ENCODE data around the gene ETV6.

ETV6 gene

GRCh38 chr12:11812241-11812585 lies 162.7 kb downstream of the ETV6 start:
- no peak for DNase-seq

DNA sequence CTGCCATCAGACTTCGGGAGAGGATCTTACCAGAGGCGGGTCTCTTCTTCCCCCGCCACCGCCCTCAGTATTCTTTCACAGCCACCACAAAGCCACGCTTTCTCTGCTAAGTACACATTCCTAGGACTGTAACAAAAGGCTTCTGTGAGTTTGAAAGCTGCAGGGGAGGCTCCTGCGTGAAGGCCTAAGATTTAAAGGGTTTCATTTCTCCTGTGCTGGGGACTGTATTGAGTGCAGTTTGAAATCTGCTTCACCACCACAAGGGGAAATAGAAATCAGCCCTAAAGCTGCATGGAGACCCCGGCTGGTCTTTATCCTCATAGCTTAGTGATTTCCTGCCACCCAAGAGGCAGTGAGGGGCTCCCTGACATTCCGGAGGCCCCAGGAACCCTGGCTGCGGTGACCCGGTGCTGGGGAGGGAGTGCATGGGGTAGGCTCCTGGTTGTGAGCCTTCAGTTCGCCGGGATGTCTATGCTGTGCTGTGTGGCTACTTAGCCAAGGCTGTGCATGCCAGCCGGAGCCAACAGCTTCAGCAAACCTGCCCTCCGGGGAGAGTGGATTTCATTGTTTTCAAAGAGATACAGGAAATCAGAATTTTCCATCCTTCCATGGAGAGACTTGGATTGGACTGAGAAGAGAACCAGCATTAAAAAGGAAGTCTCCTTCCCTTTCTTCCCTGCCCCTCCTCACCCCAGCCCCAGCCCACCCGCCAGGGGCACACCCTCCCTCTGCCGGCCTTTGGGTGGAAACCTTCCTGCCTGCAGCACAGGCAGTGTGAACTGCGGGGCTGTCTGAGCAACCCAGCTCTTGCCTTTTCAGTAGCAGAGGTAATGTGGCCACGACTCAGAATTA lies 163.3 kb downstream of the ETV6 start:
- peak in 2 of 6 experiments; percentile 42 to 44 for DNase-seq

- no peak for DNase-seq
These were observed 164.0 kb downstream of the ETV6 start for GRCh38 chr12:11813438-11813813.

GRCh38 chr12:11814374-11814773 lies 164.9 kb downstream of the ETV6 start:
- DNase-seq, result no peak

- no peak for DNase-seq
These were observed 165.9 kb downstream of the ETV6 start for GRCh38 chr12:11815397-11815796.

GRCh38 chr12:11819643-11820042 lies 170.2 kb downstream of the ETV6 start:
- DNase-seq, result no peak

DNA sequence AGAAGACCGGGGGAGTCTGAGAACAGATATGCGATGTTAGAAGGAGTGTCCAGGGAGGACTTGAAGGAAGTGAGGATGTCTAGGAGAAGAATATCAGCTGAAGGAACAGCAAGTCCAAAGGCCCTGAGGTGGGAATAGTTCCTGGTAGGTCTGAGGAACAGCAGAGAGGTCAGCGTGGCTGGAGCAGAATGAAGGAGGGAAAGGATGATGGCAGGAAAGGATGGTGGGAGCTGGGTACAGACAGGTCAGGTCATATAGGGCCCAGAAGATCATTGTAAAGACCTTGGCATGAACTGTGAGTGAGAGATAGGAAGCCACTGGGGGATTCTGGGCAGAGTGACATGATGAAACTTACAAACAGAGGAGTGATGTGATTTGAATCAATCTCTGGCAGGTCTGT lies 171.0 kb downstream of the ETV6 start:
- no peak for DNase-seq

- no peak for DNase-seq
These were observed 172.1 kb downstream of the ETV6 start for GRCh38 chr12:11821386-11822080.

- peak in 4 of 6 experiments; percentile 3 to 39 (median 10) for DNase-seq
These were observed 172.8 kb downstream of the ETV6 start for GRCh38 chr12:11822081-11822834.

GRCh38 chr12:11823043-11823442 lies 173.6 kb downstream of the ETV6 start:
- no peak for DNase-seq

- DNase-seq, result no peak
These were observed 174.1 kb downstream of the ETV6 start for GRCh38 chr12:11823593-11823992.

GRCh38 chr12:11824069-11824468 lies 174.6 kb downstream of the ETV6 start:
- DNase-seq, result no peak

GRCh38 chr12:11824736-11825135 lies 175.3 kb downstream of the ETV6 start:
- no peak for DNase-seq

- DNase-seq, result no peak
These were observed 175.8 kb downstream of the ETV6 start for GRCh38 chr12:11825278-11825677.

DNA sequence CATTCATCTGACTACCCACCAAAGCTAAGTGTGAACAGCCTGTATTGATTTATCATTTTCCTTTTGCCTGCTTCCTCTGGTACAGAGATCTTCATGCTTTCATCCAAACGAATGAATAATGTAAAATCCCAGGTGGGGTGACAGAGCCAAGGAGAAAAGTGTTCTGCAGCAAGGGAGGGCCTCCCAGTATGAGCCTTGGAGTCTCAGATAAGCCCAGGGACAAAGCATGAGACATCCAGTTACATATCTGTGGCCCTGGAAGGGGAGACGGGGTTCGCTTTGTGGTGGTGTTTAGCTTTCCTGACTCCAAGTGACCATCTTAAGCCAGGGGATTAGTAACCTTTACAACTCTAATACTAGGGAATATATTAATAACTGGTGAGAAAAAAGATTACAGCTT lies 177.1 kb downstream of the ETV6 start:
- no peak for DNase-seq

DNA sequence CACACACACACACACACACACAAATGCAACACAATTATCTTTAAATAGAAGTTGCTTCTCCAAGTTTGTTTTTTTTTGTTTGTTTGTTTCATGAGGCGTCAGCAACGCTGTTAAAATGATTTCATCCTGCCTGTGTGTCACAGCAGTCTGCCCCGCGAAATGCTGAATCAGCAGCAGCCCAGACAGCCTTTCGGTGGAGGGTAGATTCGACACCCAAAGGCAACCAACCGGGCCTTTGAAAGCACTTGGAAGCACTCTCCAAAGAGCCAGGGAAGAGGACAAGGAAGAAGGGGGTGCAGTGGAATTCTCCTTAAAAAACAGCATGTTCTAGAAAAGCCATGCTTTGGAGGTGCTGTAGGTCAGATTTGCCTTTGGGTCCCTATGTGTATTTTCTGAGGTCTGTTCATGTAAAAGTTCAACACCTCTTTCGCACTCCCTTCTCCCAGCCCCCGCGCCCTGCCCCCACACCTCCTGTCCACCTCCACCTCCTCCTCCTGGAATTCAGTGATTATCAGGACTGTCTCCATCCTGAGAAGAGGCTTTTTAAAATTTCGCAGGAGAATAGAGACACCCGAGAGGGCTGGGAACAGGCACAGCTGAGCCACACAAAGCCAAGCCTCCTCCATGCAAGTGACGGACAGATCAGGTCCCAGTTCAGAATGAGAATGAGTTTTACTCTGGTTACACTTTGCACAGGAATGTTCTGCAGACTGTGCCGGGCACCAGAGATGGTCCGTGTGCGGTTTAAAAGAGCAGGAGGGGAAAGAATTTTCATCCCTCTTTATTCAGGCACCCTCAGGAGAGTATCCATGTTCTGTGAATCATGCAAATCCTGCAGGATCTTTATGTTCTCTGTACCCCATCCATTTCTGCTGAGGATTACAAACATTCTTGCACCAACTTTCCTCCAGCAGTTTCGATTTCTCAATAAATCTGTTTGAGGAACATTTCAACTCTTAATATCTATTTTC lies 177.9 kb downstream of the ETV6 start:
- no peak for DNase-seq

- DNase-seq, result no peak
These were observed 180.3 kb downstream of the ETV6 start for GRCh38 chr12:11829764-11830194.

DNA sequence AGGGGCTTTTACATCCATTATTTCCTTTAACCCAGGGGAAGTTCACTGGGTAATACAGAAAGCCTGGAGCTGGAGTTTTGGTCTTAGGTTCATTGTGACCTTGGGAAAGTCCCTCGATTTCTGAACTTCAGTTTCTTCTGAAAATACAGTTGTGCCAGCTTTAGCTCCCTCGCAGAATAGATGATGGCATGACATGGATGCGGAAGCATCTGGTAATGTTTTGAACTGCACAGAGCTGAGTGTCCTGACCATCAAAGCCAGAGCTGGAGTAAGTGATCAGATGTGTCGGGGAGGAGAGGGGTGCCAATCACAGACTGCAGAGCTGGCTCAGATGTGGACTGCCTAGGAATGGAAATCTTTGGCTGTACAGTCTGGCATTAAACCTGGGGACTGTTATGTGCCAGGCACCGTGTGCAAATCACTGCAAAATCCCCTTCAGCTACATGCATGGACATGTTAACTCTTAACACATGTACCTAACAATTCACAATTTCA lies 180.9 kb downstream of the ETV6 start:
- no peak for DNase-seq

DNA sequence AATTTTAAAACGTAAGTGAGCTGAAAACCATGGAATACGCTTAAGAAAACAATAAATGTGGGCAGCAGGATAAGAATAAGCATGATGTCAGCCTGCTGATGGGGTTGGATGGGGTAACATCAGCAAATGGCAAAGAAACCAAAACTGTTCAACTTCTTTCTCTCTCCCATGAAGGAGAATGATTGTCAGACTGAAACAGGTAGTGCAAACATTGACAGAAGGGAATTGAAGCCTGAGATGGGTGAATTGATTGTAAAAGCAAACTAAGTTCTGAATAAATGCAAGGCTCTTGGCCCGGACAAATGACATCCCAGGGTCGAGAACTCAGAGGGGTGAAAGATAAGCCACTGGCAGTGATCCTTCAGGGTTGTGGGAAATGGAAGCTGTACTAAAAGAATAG lies 182.6 kb downstream of the ETV6 start:
- no peak for DNase-seq

DNA sequence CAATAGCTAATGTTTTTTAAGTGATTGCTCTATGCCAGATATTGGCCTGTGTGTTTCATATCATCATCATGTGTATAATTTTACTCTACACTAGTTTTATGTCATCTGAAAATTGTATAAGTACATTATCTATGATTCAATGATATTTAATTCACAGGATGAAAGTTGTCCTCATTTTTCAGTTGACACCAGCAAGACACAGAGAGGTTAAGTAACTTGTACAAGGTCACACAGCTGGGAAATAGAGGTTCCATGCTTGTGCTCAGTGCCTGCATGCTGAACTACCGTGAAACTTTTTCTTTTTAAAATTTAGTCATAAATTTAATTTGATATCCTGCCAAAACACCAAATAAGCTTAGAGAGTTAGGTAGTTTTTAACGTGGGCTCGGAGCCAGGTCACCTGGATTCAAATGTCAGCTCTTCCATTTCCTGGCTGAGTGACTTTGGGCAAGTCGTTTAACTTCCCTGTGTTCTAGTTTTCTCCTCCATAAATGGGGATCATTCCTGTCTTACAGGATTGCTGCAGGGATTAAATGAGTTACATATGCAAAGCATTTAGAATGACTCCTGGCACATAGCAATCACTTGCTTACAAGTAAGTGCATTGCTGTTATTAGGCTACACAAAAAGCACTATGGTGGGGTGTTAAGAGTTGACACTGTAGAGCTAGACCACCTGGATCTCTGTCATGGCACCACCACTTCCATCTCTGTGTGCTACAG lies 183.9 kb downstream of the ETV6 start:
- no peak for DNase-seq

DNA sequence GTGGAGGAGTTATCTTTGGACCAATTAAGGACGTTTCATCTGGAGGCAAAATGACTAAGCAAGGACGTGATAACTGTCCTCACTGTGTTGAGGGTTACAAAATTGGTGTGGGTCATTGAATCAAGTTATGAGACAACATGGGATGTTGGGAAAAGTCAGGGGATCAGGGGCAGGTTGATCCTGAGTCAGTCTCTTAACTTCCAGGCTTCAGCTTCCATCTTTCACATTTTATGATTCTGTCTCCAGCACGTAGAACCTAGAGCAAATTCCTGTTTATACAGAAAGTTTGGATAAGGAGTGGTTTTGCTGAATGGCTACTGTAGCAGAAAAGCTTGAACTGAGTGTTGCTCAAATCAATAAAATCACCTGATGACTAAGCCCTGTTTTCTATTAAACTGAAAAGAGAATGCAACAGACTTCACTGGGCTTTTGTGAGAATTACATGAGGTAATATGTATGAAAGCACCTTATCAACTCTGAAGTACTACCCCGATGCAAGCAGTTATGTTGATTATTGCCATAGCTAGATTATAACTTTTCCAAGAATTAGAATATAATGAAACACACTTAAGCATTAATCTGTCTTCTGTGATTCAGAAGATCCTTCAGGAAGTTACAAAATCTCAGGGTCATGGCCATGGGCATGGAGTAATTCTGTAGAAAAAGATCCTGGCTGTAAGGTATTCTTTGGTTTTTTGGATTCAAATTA lies 184.8 kb downstream of the ETV6 start:
- DNase-seq, result no peak
